Measurements from ENCODE around the gene MAPRE2.
"Not testable (repeated sequence)": the region's sequence is repeated elsewhere in the genome, so short reads cannot be mapped to it uniquely, and the experiment has no call there.

MAPRE2 gene

GRCh38 chr18:35167332-35167731 lies 126.1 kb downstream of the MAPRE2 start:
- Histone ChIP-seq H2BK12ac (ENCODE audit: low read length) (no peak overlapping the region), H4K8ac (ENCODE audit: low read depth, low read length) (no peak overlapping the region), H3K4me3 (ENCODE audit: low read depth, low read length) (no peak overlapping the region), H3K27ac (ENCODE audit: low read depth, low read length) (no peak overlapping the region), H3K36me3 (ENCODE audit: control insufficient read depth in 1 of 2, insufficient read depth in 2 of 2, low read length in 2 of 2) (no peaks in the 10 kb centered on the region), H2BK120ac (ENCODE audit: insufficient read depth, low read length, poor library complexity) (no peak overlapping the region), H3K14ac (ENCODE audit: low read length) (no peak overlapping the region), H4K91ac (ENCODE audit: low read depth, low read length) (no peak overlapping the region), H3K23ac (ENCODE audit: low read length) (no peak overlapping the region), H3K4me2 (ENCODE audit: low read length) (no peak overlapping the region), H2BK5ac (ENCODE audit: low read depth, low read length, poor library complexity) (no peak overlapping the region), H3K9ac (ENCODE audit: low read length) (no peak overlapping the region), H3K79me2 (ENCODE audit: control insufficient read depth, insufficient read depth, low read length, poor library complexity) (no peaks in the 10 kb centered on the region), H2AFZ (ENCODE audit: insufficient read depth, low read length, poor library complexity) (no peak overlapping the region), H3K4me1 (ENCODE audit: control insufficient read depth in 1 of 2, insufficient read depth in 2 of 2, low read length in 2 of 2) (no peaks in the 10 kb centered on the region), H3K9me3 (ENCODE audit: insufficient read depth, low read depth, low read length) (no peaks in the 10 kb centered on the region), H3K79me1 (ENCODE audit: low read length) (no peaks in the 10 kb centered on the region), H3K4ac (ENCODE audit: low read depth, low read length) (no peak overlapping the region), H2AK5ac (ENCODE audit: low read length) (no peak overlapping the region), H3K27me3 (ENCODE audit: insufficient read depth, low read length) (no peaks in the 10 kb centered on the region), H4K12ac (ENCODE audit: low read depth, low read length) (no peak overlapping the region), H3K18ac (ENCODE audit: low read length) (no peak overlapping the region)
- no peak for DNase-seq
- no CpG with 5 or more reads among the region's 6 CpGs for WGBS (ENCODE audit: extremely low coverage, insufficient coverage, insufficient read length)

- Histone ChIP-seq H3K4ac (ENCODE audit: low read depth, low read length) (no peak overlapping the region), H2BK5ac (ENCODE audit: low read depth, low read length, poor library complexity) (no peak overlapping the region), H3K4me1 (ENCODE audit: control insufficient read depth in 1 of 2, insufficient read depth in 2 of 2, low read length in 2 of 2) (no peaks in the 10 kb centered on the region), H3K27me3 (ENCODE audit: insufficient read depth, low read length) (no peaks in the 10 kb centered on the region), H3K23ac (ENCODE audit: low read length) (no peak overlapping the region), H3K4me2 (ENCODE audit: low read length) (no peak overlapping the region), H3K27ac (ENCODE audit: low read depth, low read length) (no peak overlapping the region), H4K8ac (ENCODE audit: low read depth, low read length) (no peak overlapping the region), H2AFZ (ENCODE audit: insufficient read depth, low read length, poor library complexity) (no peak overlapping the region), H4K12ac (ENCODE audit: low read depth, low read length) (no peak overlapping the region), H3K14ac (ENCODE audit: low read length) (no peak overlapping the region), H2BK120ac (ENCODE audit: insufficient read depth, low read length, poor library complexity) (no peak overlapping the region), H2BK12ac (ENCODE audit: low read length) (no peak overlapping the region), H2AK5ac (ENCODE audit: low read length) (no peak overlapping the region), H3K9me3 (ENCODE audit: insufficient read depth, low read depth, low read length) (no peaks in the 10 kb centered on the region), H3K9ac (ENCODE audit: low read length) (no peak overlapping the region), H3K79me1 (ENCODE audit: low read length) (no peaks in the 10 kb centered on the region), H3K36me3 (ENCODE audit: control insufficient read depth in 1 of 2, insufficient read depth in 2 of 2, low read length in 2 of 2) (no peaks in the 10 kb centered on the region), H3K18ac (ENCODE audit: low read length) (no peak overlapping the region), H4K91ac (ENCODE audit: low read depth, low read length) (no peak overlapping the region), H3K4me3 (ENCODE audit: low read depth, low read length) (no peak overlapping the region), H3K79me2 (ENCODE audit: control insufficient read depth, insufficient read depth, low read length, poor library complexity) (no peaks in the 10 kb centered on the region)
- no peak for DNase-seq
These were observed 126.6 kb downstream of the MAPRE2 start for GRCh38 chr18:35167857-35168256.

- not testable (repeated sequence) for H4K12ac ChIP-seq (ENCODE audit: low read depth, low read length); H3K23ac ChIP-seq (ENCODE audit: low read length); H2BK5ac ChIP-seq (ENCODE audit: low read depth, low read length, poor library complexity); H3K4me3 ChIP-seq (ENCODE audit: low read depth, low read length); H3K36me3 ChIP-seq (ENCODE audit: control insufficient read depth in 1 of 2, insufficient read depth in 2 of 2, low read length in 2 of 2); H3K9ac ChIP-seq (ENCODE audit: low read length); H3K18ac ChIP-seq (ENCODE audit: low read length); H2AK5ac ChIP-seq (ENCODE audit: low read length); H2BK120ac ChIP-seq (ENCODE audit: insufficient read depth, low read length, poor library complexity); H3K79me1 ChIP-seq (ENCODE audit: low read length); H2BK12ac ChIP-seq (ENCODE audit: low read length); H3K4ac ChIP-seq (ENCODE audit: low read depth, low read length); H3K27me3 ChIP-seq (ENCODE audit: insufficient read depth, low read length); H4K91ac ChIP-seq (ENCODE audit: low read depth, low read length); H3K79me2 ChIP-seq (ENCODE audit: control insufficient read depth, insufficient read depth, low read length, poor library complexity); H2AFZ ChIP-seq (ENCODE audit: insufficient read depth, low read length, poor library complexity); H3K27ac ChIP-seq (ENCODE audit: low read depth, low read length); DNase-seq; H3K14ac ChIP-seq (ENCODE audit: low read length); H3K4me1 ChIP-seq (ENCODE audit: control insufficient read depth in 1 of 2, insufficient read depth in 2 of 2, low read length in 2 of 2); H4K8ac ChIP-seq (ENCODE audit: low read depth, low read length); H3K9me3 ChIP-seq (ENCODE audit: insufficient read depth, low read depth, low read length); H3K4me2 ChIP-seq (ENCODE audit: low read length)
- WGBS (ENCODE audit: extremely low coverage, insufficient coverage, insufficient read length): no CpG with 5 or more reads among the region's 1 CpG
These were observed 129.1 kb downstream of the MAPRE2 start for GRCh38 chr18:35170323-35170722.

- no CpG with 5 or more reads among the region's 5 CpGs for WGBS (ENCODE audit: extremely low coverage, insufficient coverage, insufficient read length)
- H3K36me3 ChIP-seq (ENCODE audit: control insufficient read depth in 1 of 2, insufficient read depth in 2 of 2, low read length in 2 of 2): no peaks in the 10 kb centered on the region
- H4K12ac ChIP-seq (ENCODE audit: low read depth, low read length): no peak overlapping the region
- H3K27me3 ChIP-seq (ENCODE audit: insufficient read depth, low read length): no peaks in the 10 kb centered on the region
- no peak overlapping the region for H3K14ac ChIP-seq (ENCODE audit: low read length)
- H3K9ac ChIP-seq (ENCODE audit: low read length): no peak overlapping the region
- H3K18ac ChIP-seq (ENCODE audit: low read length): no peak overlapping the region
- no peaks in the 10 kb centered on the region for H3K79me1 ChIP-seq (ENCODE audit: low read length)
- H2AK5ac ChIP-seq (ENCODE audit: low read length): no peak overlapping the region
- H2BK5ac ChIP-seq (ENCODE audit: low read depth, low read length, poor library complexity): no peak overlapping the region
- H3K23ac ChIP-seq (ENCODE audit: low read length): no peak overlapping the region
- H3K27ac ChIP-seq (ENCODE audit: low read depth, low read length): no peak overlapping the region
- no peak overlapping the region for H4K8ac ChIP-seq (ENCODE audit: low read depth, low read length)
- no peak overlapping the region for H3K4me3 ChIP-seq (ENCODE audit: low read depth, low read length)
- H3K4ac ChIP-seq (ENCODE audit: low read depth, low read length): no peak overlapping the region
- H2AFZ ChIP-seq (ENCODE audit: insufficient read depth, low read length, poor library complexity): no peak overlapping the region
- no peak overlapping the region for H4K91ac ChIP-seq (ENCODE audit: low read depth, low read length)
- H2BK120ac ChIP-seq (ENCODE audit: insufficient read depth, low read length, poor library complexity): no peak overlapping the region
- H3K9me3 ChIP-seq (ENCODE audit: insufficient read depth, low read depth, low read length): no peaks in the 10 kb centered on the region
- no peaks in the 10 kb centered on the region for H3K4me1 ChIP-seq (ENCODE audit: control insufficient read depth in 1 of 2, insufficient read depth in 2 of 2, low read length in 2 of 2)
- H3K79me2 ChIP-seq (ENCODE audit: control insufficient read depth, insufficient read depth, low read length, poor library complexity): no peaks in the 10 kb centered on the region
- DNase-seq: no peak
- H3K4me2 ChIP-seq (ENCODE audit: low read length): no peak overlapping the region
- H2BK12ac ChIP-seq (ENCODE audit: low read length): no peak overlapping the region
These were observed 130.2 kb downstream of the MAPRE2 start for GRCh38 chr18:35171315-35171987.
